HepG2 (cell line): ENCODE results near the gene LILRB3.

ENCODE experiments used
- ATF6 ChIP-seq: sonication (generic); formaldehyde crosslinking; conservative IDR thresholded peaks from 2 replicates; pipeline ENCODE4 v1.4.0; 2020; ENCODE audit warnings: missing genetic modification reagents
- CAMTA2 ChIP-seq: sonication (generic); formaldehyde crosslinking; IDR thresholded peaks from 2 replicates; pipeline ENCODE4 v1.4.0; 2020; ENCODE audit warnings: mild to moderate bottlenecking, missing genetic modification reagents, borderline replicate concordance
- POLR2A ChIP-seq, 2 experiments: IDR thresholded peaks; 2 replicates each; pipeline ENCODE4 v1.6.1; 2011; ENCODE audit warnings: low read depth in 2 of 2, low read length in 2 of 2, mild to moderate bottlenecking in 1 of 2, moderate library complexity in 1 of 2; ENCODE audit not compliant: insufficient read depth in 1 of 2
- RFXAP ChIP-seq: sonication (generic); formaldehyde crosslinking; IDR thresholded peaks from 2 replicates; pipeline ENCODE4 v1.4.0; 2020; ENCODE audit warnings: missing genetic modification reagents, borderline replicate concordance
- TARDBP ChIP-seq: sonication (generic); formaldehyde crosslinking; IDR thresholded peaks from 2 replicates; pipeline ENCODE4 v1.8.0; 2022; ENCODE audit warnings: mild to moderate bottlenecking, missing genetic modification reagents
- TBP ChIP-seq: sonication (generic); formaldehyde crosslinking; IDR thresholded peaks from 2 replicates; pipeline ENCODE4 v1.5.0; 2020; ENCODE audit warnings: missing genetic modification reagents
- ZNF337 ChIP-seq: sonication (generic); formaldehyde crosslinking; IDR thresholded peaks from 2 replicates; pipeline ENCODE4 v1.5.1; 2020; ENCODE audit warnings: missing genetic modification reagents, low read depth, mild to moderate bottlenecking, borderline replicate concordance
- ZNF557 ChIP-seq: sonication (generic); formaldehyde crosslinking; IDR thresholded peaks from 2 replicates; pipeline ENCODE4 v1.4.0; 2020; ENCODE audit warnings: missing genetic modification reagents
- ZNF775 ChIP-seq: sonication (generic); formaldehyde crosslinking; IDR thresholded peaks from 2 replicates; pipeline ENCODE4 v1.4.0; 2020; ENCODE audit warnings: missing genetic modification reagents, mild to moderate bottlenecking, moderate library complexity, borderline replicate concordance
- TF ChIP-seq, protein P1 (sequence below): sonication (generic); formaldehyde crosslinking; IDR thresholded peaks from 2 replicates; pipeline ENCODE4 v1.4.0; 2020; ENCODE audit warnings: missing genetic modification reagents

- TF ChIP-seq ATF6 (CRISPR knock-in tag) (no peak), CAMTA2 (no peak), ZNF557 (CRISPR knock-in tag) (no peak), POLR2A (IDR thresholded peaks at IDR 0.05; ENCODE audit: insufficient read depth in 1 of 2, low read depth in 2 of 2, low read length in 2 of 2) (no peak), ZNF337 (CRISPR knock-in tag) (no peak), TBP (CRISPR knock-in tag) (no peak), RFXAP (CRISPR knock-in tag) (no peak), TARDBP (CRISPR knock-in tag) (no peak), ZNF775 (no peak)
- TF ChIP-seq, protein P1, sequence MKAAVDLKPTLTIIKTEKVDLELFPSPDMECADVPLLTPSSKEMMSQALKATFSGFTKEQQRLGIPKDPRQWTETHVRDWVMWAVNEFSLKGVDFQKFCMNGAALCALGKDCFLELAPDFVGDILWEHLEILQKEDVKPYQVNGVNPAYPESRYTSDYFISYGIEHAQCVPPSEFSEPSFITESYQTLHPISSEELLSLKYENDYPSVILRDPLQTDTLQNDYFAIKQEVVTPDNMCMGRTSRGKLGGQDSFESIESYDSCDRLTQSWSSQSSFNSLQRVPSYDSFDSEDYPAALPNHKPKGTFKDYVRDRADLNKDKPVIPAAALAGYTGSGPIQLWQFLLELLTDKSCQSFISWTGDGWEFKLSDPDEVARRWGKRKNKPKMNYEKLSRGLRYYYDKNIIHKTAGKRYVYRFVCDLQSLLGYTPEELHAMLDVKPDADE (CRISPR knock-in tag) = no peak
These were observed 39.7 kb upstream of the LILRB3 start for GRCh38 chr19:54262470-54262869.
